Panc1 (cell line): ENCODE data around the gene LCE7A.

ENCODE experiments used
- CTCF ChIP-seq: fragments of 450-650 bp; IDR thresholded peaks from 2 replicates; pipeline ENCODE4 v1.5.1; 2017; ENCODE audit warnings: mild to moderate bottlenecking
- POLR2AphosphoS5 ChIP-seq: IDR thresholded peaks from 2 replicates; pipeline ENCODE4 v1.6.1; 2012; ENCODE audit warnings: mild to moderate bottlenecking, low read depth, low read length, moderate library complexity

- TF ChIP-seq POLR2AphosphoS5 (no peak), CTCF (no peak)
Observed at GRCh38 chr1:152871731-152872126, 11.9 kb downstream of the LCE7A start.
